ENCODE data around the gene CLIC6. TPM values are rescaled to one million over a fixed set of nuclear protein-coding genes. Genes with fewer than 3 reads are reported as not detected.

The CLIC6 gene
- total and polyA plus RNA-seq, 2 experiments from 2014 or later, result 1.1 to 1.5 TPM

GRCh38 chr21:34688715-34689114 lies 19.9 kb downstream of the CLIC6 start:
- Mint-ChIP-seq H3K4me3 (no peak overlapping the region), H3K36me3 (ENCODE audit: low read depth) (peaks cover 4% of the 10 kb centered on the region; the same call in 1 of the 3 replicates)
- no peaks in the 10 kb centered on the region for H3K36me3 ChIP-seq (ENCODE audit: insufficient read depth)

More at GRCh38 chr21:34688715-34689114, 19.9 kb downstream of the CLIC6 start:
- 0 out of 2 replicates have a peak, but pooled peaks cover 6% of the 10 kb centered on the region for H3K9me2 ChIP-seq (ENCODE audit: insufficient read depth)
- Mint-ChIP-seq H3K4me1 (peaks cover 26% of the 10 kb centered on the region), H3K27ac (no peak overlapping the region), H3K9me3 (peaks cover 3% of the 10 kb centered on the region), H3K27me3 (ENCODE audit: insufficient read depth, low read depth, poor library complexity) (peaks cover 4% of the 10 kb centered on the region)
- H3K79me2 ChIP-seq (replicated peaks; ENCODE audit: insufficient read depth), result no peaks in the 10 kb centered on the region
- H4K20me1 ChIP-seq (replicated peaks; ENCODE audit: insufficient read depth), result no peaks in the 10 kb centered on the region
- no peak overlapping the region for H3K27ac ChIP-seq (ENCODE audit: low read depth)
- no peaks in the 10 kb centered on the region for H3F3A ChIP-seq (replicated peaks; ENCODE audit: low read depth)
- DNase-seq (ENCODE audit: low spot score) (no peak), ATAC-seq (no peak)
- H3K4me1 ChIP-seq (ENCODE audit: insufficient read depth), result peaks cover 20% of the 10 kb centered on the region
- TF ChIP-seq CREB1 (CRISPR knock-in tag; IDR thresholded peaks at IDR 0.05; ENCODE audit: low read depth), result no peak
- no peak for TF ChIP-seq CTCF (conservative IDR thresholded peaks at IDR 0.05; ENCODE audit: low read depth in 2 of 2)
- TF ChIP-seq REST (IDR thresholded peaks at IDR 0.05; ENCODE audit: unreplicated experiment), result no peak
- no peak overlapping the region for H3K4me3 ChIP-seq
- no peak overlapping the region for H3K4me2 ChIP-seq
- no peak overlapping the region for H2AFZ ChIP-seq
- no peaks in the 10 kb centered on the region for H3K27me3 ChIP-seq (ENCODE audit: insufficient read depth)

Measured in GM23338 (cell line).